Adipose tissue (tissue), 3 donors: ENCODE results near the gene ABHD16B. TPM values are rescaled to one million over a fixed set of nuclear protein-coding genes. Genes with fewer than 3 reads are reported as not detected.

Experiments
- H3K27ac ChIP-seq: one replicate; pipeline ENCODE4 v1.5.1; 2013; ENCODE audit warnings: low read depth, low read length
- WGBS, 3 donors: extraction: QIAGEN DNeasy Blood & Tissue Kit; methylation state at CpG; one replicate each; pipeline ENCODE4 v1.1.7; 2013; 5-methylcytosine and 5-hydroxymethylcytosine counted together
- polyA plus RNA-seq, 3 donors: library from polyadenylated mRNA; stranded (reverse); fragments of 200-250 nt; gene quantifications; one replicate each; pipeline ENCODE4 v1.2.3, GENCODE V29; 2013
- donor health status: healthy with polysubstance abuse.
- donor health status: Bipolar disorder and iron deficiency.
- donor health status: healthy.

Gene ABHD16B
- polyA plus RNA-seq, 3 donors, result 0.72 to 1.2 TPM; not detected in 1

- WGBS, 3 donors, result 8 to 16% (median 13%) methylated on average over 61 to 75 of the region's 76 CpGs
- no peak overlapping the region for H3K27ac ChIP-seq
These were observed 29.2 kb upstream of the ABHD16B start for GRCh38 chr20:63831993-63832686.

GRCh38 chr20:63833776-63834490, 27.4 kb upstream of the ABHD16B start:
- WGBS, 3 donors, result 67 to 77% (median 75%) methylated on average over 20 of the region's 20 CpGs
- H3K27ac ChIP-seq, result no peak overlapping the region

- 84 to 87% (median 85%) methylated on average over 6 to 9 of the region's 9 CpGs for WGBS, 3 donors
- no peak overlapping the region for H3K27ac ChIP-seq
These were observed 26.8 kb upstream of the ABHD16B start for GRCh38 chr20:63834491-63834880.

- 43 to 48% (median 46%) methylated on average over 17 to 21 of the region's 21 CpGs for WGBS, 3 donors
- no peak overlapping the region for H3K27ac ChIP-seq
These were observed 26.1 kb upstream of the ABHD16B start for GRCh38 chr20:63835021-63835858.

GRCh38 chr20:63836458-63837344, 24.6 kb upstream of the ABHD16B start:
- H3K27ac ChIP-seq, result no peak overlapping the region
- 83 to 90% (median 88%) methylated on average over 19 to 27 of the region's 27 CpGs for WGBS, 3 donors

- H3K27ac ChIP-seq, result no peak overlapping the region
- 49 to 56% (median 56%) methylated on average over 8 of the region's 8 CpGs for WGBS, 3 donors
These were observed 23.8 kb upstream of the ABHD16B start for GRCh38 chr20:63837479-63837878.

GRCh38 chr20:63839620-63840019, 21.7 kb upstream of the ABHD16B start:
- WGBS, 3 donors, result 76 to 88% (median 83%) methylated on average over 13 of the region's 13 CpGs
- no peak overlapping the region for H3K27ac ChIP-seq

GRCh38 chr20:63840405-63840828, 20.9 kb upstream of the ABHD16B start:
- 67 to 90% (median 83%) methylated on average over 11 of the region's 11 CpGs for WGBS, 3 donors

GRCh38 chr20:63842258-63842657, 19.0 kb upstream of the ABHD16B start:
- H3K27ac ChIP-seq, result no peak overlapping the region
- 40 to 78% (median 41%) methylated on average over 9 of the region's 9 CpGs for WGBS, 3 donors

More at GRCh38 chr20:63840405-63840828, 20.9 kb upstream of the ABHD16B start:
- H3K27ac ChIP-seq, result no peak overlapping the region

GRCh38 chr20:63843222-63843621, 18.1 kb upstream of the ABHD16B start:
- 69 to 91% (median 90%) methylated on average over 11 to 12 of the region's 12 CpGs for WGBS, 3 donors
- H3K27ac ChIP-seq, result no peak overlapping the region

GRCh38 chr20:63843778-63844177, 17.5 kb upstream of the ABHD16B start:
- 50 to 56% (median 53%) methylated on average over 16 of the region's 16 CpGs for WGBS, 3 donors

GRCh38 chr20:63844511-63844991, 16.7 kb upstream of the ABHD16B start:
- 42 to 65% (median 52%) methylated on average over 9 of the region's 9 CpGs for WGBS, 3 donors
- H3K27ac ChIP-seq, result no peak overlapping the region

More at GRCh38 chr20:63843778-63844177, 17.5 kb upstream of the ABHD16B start:
- H3K27ac ChIP-seq, result no peak overlapping the region

GRCh38 chr20:63846128-63846771, 15.0 kb upstream of the ABHD16B start:
- 1 to 3% (median 2%) methylated on average over 21 to 24 of the region's 24 CpGs for WGBS, 3 donors
- no peak overlapping the region for H3K27ac ChIP-seq

- WGBS, 3 donors, result 41 to 78% (median 42%) methylated on average over 2 to 3 of the region's 3 CpGs
- H3K27ac ChIP-seq, result no peak overlapping the region
These were observed 14.4 kb upstream of the ABHD16B start for GRCh38 chr20:63846888-63847236.

- H3K27ac ChIP-seq, result no peak overlapping the region
- WGBS, 3 donors, result 16 to 30% (median 18%) methylated on average over 15 to 16 of the region's 16 CpGs
These were observed 13.9 kb upstream of the ABHD16B start for GRCh38 chr20:63847237-63848002.

- H3K27ac ChIP-seq, result no peak overlapping the region
- 54 to 64% (median 56%) methylated on average over 27 to 28 of the region's 28 CpGs for WGBS, 3 donors
These were observed 13.0 kb upstream of the ABHD16B start for GRCh38 chr20:63848003-63848911.
